ENCODE measurements around the gene PLA2G4B. TPM values are rescaled to one million over a fixed set of nuclear protein-coding genes. Genes with fewer than 3 reads are reported as not detected.
A peak's percentile ranks its signal among the peaks of the same experiment; 100 is the strongest.

The PLA2G4B gene
- total RNA-seq, 5 donors from 2014 or later (not counting 1 experiment from before 2014, with no cell fraction given) = 32.0 to 55.8 (median 44.9) TPM

DNA sequence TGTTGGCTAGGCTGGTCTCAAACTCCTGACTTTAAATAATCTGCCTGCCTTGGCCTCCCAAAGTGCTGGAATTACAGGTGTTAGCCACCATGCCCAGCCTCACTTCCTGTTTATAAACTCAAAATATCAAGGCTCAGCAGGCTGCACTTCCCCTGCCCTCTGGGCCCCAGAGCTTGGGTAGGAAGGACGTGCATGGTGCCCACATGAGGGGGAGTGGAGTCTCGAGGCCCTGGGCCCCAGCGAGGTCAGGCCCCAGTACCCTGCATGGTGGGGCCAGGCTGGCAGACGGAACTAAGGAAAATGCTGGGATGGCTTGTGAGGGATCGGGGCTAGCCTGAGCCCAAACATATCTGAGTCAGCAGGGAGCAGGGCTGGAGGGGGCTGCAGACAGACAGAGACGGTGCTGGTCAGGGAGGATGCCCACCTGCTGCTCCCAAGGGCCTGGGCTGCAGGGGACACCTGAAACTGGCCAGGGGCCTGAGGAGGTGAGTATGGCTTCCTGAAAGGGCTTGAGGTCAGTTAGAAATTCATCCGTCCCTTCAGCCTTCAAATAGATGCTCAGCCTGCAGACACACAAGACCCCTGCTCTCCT lies 50.1 kb downstream of the PLA2G4B start:
- peaks cover 0 to 3% of the 10 kb centered on the region in 2 donors for H3K27me3 Mint-ChIP-seq
- ChIA-PET POLR2A (no interaction called here), CTCF (no interaction called here)
- Histone ChIP-seq H3K4me1 (ENCODE audit: control insufficient read depth in 1 of 2, extremely low read depth in 1 of 2, insufficient read depth in 2 of 2, low read length in 2 of 2) (peaks cover 11 to 42% of the 10 kb centered on the region in 2 experiments), H3K4me3 (ENCODE audit: control insufficient read depth in 1 of 2, extremely low read depth in 1 of 2, low read length in 1 of 2) (no peak overlapping the region), H3K27ac (ENCODE audit: low read length) (no peak overlapping the region), H3K27me3 (replicated peaks in 1 of 2; ENCODE audit: control insufficient read depth in 2 of 2, extremely low read depth in 1 of 2, insufficient read depth in 2 of 2, low read length in 1 of 2) (no peaks in the 10 kb centered on the region), H3K36me3 (ENCODE audit: control insufficient read depth in 2 of 2, extremely low read depth in 1 of 2, insufficient read depth in 1 of 2, low read length in 1 of 2) (no peaks in the 10 kb centered on the region), H3K9me3 (no peaks in the 10 kb centered on the region)
- WGBS (ENCODE audit: insufficient coverage) = 55% methylated on average over 5 of the region's 7 CpGs
- no peaks in the 10 kb centered on the region for H3K9me3 Mint-ChIP-seq
- no peaks in the 10 kb centered on the region for H3K36me3 Mint-ChIP-seq
- H3K27ac Mint-ChIP-seq = peak overlapping the region; percentile 64 to 65
- no peak overlapping the region for H3K4me3 Mint-ChIP-seq
- ATAC-seq (replicated peaks in 1 of 4) (peak in 2 of 4 experiments; percentile 21 to 39), DNase-seq (no peak)
- H3K4me1 Mint-ChIP-seq = peaks cover 24 to 50% (median 32%) of the 10 kb centered on the region in 3 donors

- Histone ChIP-seq H3K36me3 (ENCODE audit: control insufficient read depth in 2 of 2, extremely low read depth in 1 of 2, insufficient read depth in 1 of 2, low read length in 1 of 2) (no peaks in the 10 kb centered on the region), H3K4me3 (ENCODE audit: control insufficient read depth in 1 of 2, extremely low read depth in 1 of 2, low read length in 1 of 2) (no peak overlapping the region), H3K27me3 (replicated peaks in 1 of 2; ENCODE audit: control insufficient read depth in 2 of 2, extremely low read depth in 1 of 2, insufficient read depth in 2 of 2, low read length in 1 of 2) (no peaks in the 10 kb centered on the region), H3K9me3 (no peaks in the 10 kb centered on the region), H3K4me1 (ENCODE audit: control insufficient read depth in 1 of 2, extremely low read depth in 1 of 2, insufficient read depth in 2 of 2, low read length in 2 of 2) (peaks cover 20 to 56% of the 10 kb centered on the region in 2 experiments), H3K27ac (ENCODE audit: low read length) (no peak overlapping the region)
- H3K27ac Mint-ChIP-seq = peak overlapping the region in 1 of 2 donors; percentile 34
- ATAC-seq (replicated peaks in 1 of 4) (no peak), DNase-seq (no peak)
- H3K4me3 Mint-ChIP-seq = no peak overlapping the region
- no peaks in the 10 kb centered on the region for H3K36me3 Mint-ChIP-seq
- CTCF ChIA-PET = interaction anchor here in 1 of 2 donors (0.6 kb wide), 1 partner anchor 632 kb away, joined by 3 read pairs; no protein-coding TSS in a partner anchor
- H3K9me3 Mint-ChIP-seq = no peaks in the 10 kb centered on the region
- no peaks in the 10 kb centered on the region for H3K27me3 Mint-ChIP-seq
- WGBS (ENCODE audit: insufficient coverage) = 96% methylated on average over 6 of the region's 6 CpGs
- peaks cover 30 to 61% (median 42%) of the 10 kb centered on the region in 3 donors for H3K4me1 Mint-ChIP-seq
- POLR2A ChIA-PET = interaction anchor here in 1 of 2 donors (0.5 kb wide), 1 partner anchor 824 kb away, joined by 6 read pairs; no protein-coding TSS in a partner anchor
These were observed 51.5 kb downstream of the PLA2G4B start for GRCh38 chr15:41890050-41890690.

GRCh38 chr15:41891226-41891625 lies 52.6 kb downstream of the PLA2G4B start:
- H3K4me3 Mint-ChIP-seq = no peak overlapping the region
- H3K27ac ChIP-seq (ENCODE audit: low read length) = no peak overlapping the region
- no peak for DNase-seq
- peak overlapping the region in 1 of 2 donors; percentile 62 for H3K27ac Mint-ChIP-seq
- POLR2A ChIA-PET = no interaction called here
- no peaks in the 10 kb centered on the region for H3K36me3 ChIP-seq (ENCODE audit: control insufficient read depth in 2 of 2, extremely low read depth in 1 of 2, insufficient read depth in 1 of 2, low read length in 1 of 2)
- no peaks in the 10 kb centered on the region for H3K9me3 Mint-ChIP-seq
- no peak overlapping the region for H3K4me3 ChIP-seq (ENCODE audit: control insufficient read depth in 1 of 2, extremely low read depth in 1 of 2, low read length in 1 of 2)
- H3K4me1 ChIP-seq (ENCODE audit: control insufficient read depth in 1 of 2, extremely low read depth in 1 of 2, insufficient read depth in 2 of 2, low read length in 2 of 2) = peaks cover 22 to 67% of the 10 kb centered on the region in 2 experiments
- H3K4me1 Mint-ChIP-seq = peaks cover 31 to 68% (median 48%) of the 10 kb centered on the region in 3 donors
- H3K36me3 Mint-ChIP-seq = no peaks in the 10 kb centered on the region
- H3K9me3 ChIP-seq = no peaks in the 10 kb centered on the region
- H3K27me3 ChIP-seq (replicated peaks in 1 of 2; ENCODE audit: control insufficient read depth in 2 of 2, extremely low read depth in 1 of 2, insufficient read depth in 2 of 2, low read length in 1 of 2) = no peaks in the 10 kb centered on the region
- WGBS (ENCODE audit: insufficient coverage) = 95% methylated on average over 4 of the region's 6 CpGs
- H3K27me3 Mint-ChIP-seq = no peaks in the 10 kb centered on the region
- CTCF ChIA-PET = no interaction called here
- no peak for ATAC-seq (replicated peaks in 1 of 4)

GRCh38 chr15:41891946-41892345 lies 53.3 kb downstream of the PLA2G4B start:
- DNase-seq (no peak), ATAC-seq (replicated peaks in 1 of 4) (no peak)
- 92% methylated on average over 3 of the region's 3 CpGs for WGBS (ENCODE audit: insufficient coverage)
- no peaks in the 10 kb centered on the region for H3K9me3 ChIP-seq
- no peak overlapping the region for H3K4me3 Mint-ChIP-seq
- peaks cover 22 to 72% of the 10 kb centered on the region in 2 experiments for H3K4me1 ChIP-seq (ENCODE audit: control insufficient read depth in 1 of 2, extremely low read depth in 1 of 2, insufficient read depth in 2 of 2, low read length in 2 of 2)
- H3K4me1 Mint-ChIP-seq = peaks cover 36 to 69% (median 48%) of the 10 kb centered on the region in 3 donors
- H3K36me3 Mint-ChIP-seq = no peaks in the 10 kb centered on the region
- no peaks in the 10 kb centered on the region for H3K27me3 Mint-ChIP-seq
- no peaks in the 10 kb centered on the region for H3K27me3 ChIP-seq (replicated peaks in 1 of 2; ENCODE audit: control insufficient read depth in 2 of 2, extremely low read depth in 1 of 2, insufficient read depth in 2 of 2, low read length in 1 of 2)
- no peak overlapping the region for H3K4me3 ChIP-seq (ENCODE audit: control insufficient read depth in 1 of 2, extremely low read depth in 1 of 2, low read length in 1 of 2)
- H3K27ac Mint-ChIP-seq = peak overlapping the region; percentile 92 to 98
- no peaks in the 10 kb centered on the region for H3K36me3 ChIP-seq (ENCODE audit: control insufficient read depth in 2 of 2, extremely low read depth in 1 of 2, insufficient read depth in 1 of 2, low read length in 1 of 2)
- ChIA-PET CTCF (no interaction called here), POLR2A (no interaction called here)
- peak overlapping the region; percentile 93 for H3K27ac ChIP-seq (ENCODE audit: low read length)
- H3K9me3 Mint-ChIP-seq = no peaks in the 10 kb centered on the region

- Mint-ChIP-seq H3K4me3 (peak overlapping the region; percentile 43 to 68 (median 58)), H3K27me3 (no peaks in the 10 kb centered on the region), H3K27ac (peak overlapping the region; percentile 92 to 98), H3K4me1 (peaks cover 36 to 71% (median 48%) of the 10 kb centered on the region in 3 donors), H3K9me3 (no peaks in the 10 kb centered on the region), H3K36me3 (peaks cover 5% of the 10 kb centered on the region)
- H3K27me3 ChIP-seq (replicated peaks in 1 of 2; ENCODE audit: control insufficient read depth in 2 of 2, extremely low read depth in 1 of 2, insufficient read depth in 2 of 2, low read length in 1 of 2) = no peaks in the 10 kb centered on the region
- H3K9me3 ChIP-seq = no peaks in the 10 kb centered on the region
- WGBS (ENCODE audit: insufficient coverage) = 81% methylated on average over 22 of the region's 22 CpGs
- H3K4me3 ChIP-seq (ENCODE audit: control insufficient read depth in 1 of 2, extremely low read depth in 1 of 2, low read length in 1 of 2) = peak overlapping the region; percentile 38 to 39
- peaks cover 22 to 68% of the 10 kb centered on the region in 2 experiments for H3K4me1 ChIP-seq (ENCODE audit: control insufficient read depth in 1 of 2, extremely low read depth in 1 of 2, insufficient read depth in 2 of 2, low read length in 2 of 2)
- peak in 25 of 35 experiments; percentile 9 to 56 (median 29) for DNase-seq
- peaks cover 0 to 4% of the 10 kb centered on the region in 2 donors for H3K36me3 ChIP-seq (ENCODE audit: control insufficient read depth in 2 of 2, extremely low read depth in 1 of 2, insufficient read depth in 1 of 2, low read length in 1 of 2)
- peak in 1 of 4 experiments; percentile 31 for ATAC-seq (replicated peaks in 1 of 4)
- ChIA-PET CTCF (interaction anchor here (0.6 to 1.6 kb wide), 5 partner anchors 10 to 119 kb away, joined by 3 to 6 read pairs (median 4); partner anchors contain the start of gene MAPKBP1 (in 1 of the 2)), POLR2A (interaction anchor here in 1 of 2 donors (1.0 kb wide), 1 partner anchor 80 kb away, joined by 3 read pairs; the partner anchor contains the start of gene EHD4)
- peak overlapping the region; percentile 93 for H3K27ac ChIP-seq (ENCODE audit: low read length)
These were observed 54.2 kb downstream of the PLA2G4B start for GRCh38 chr15:41892621-41893421.

Data from T-cell (primary cell).